Measurements from ENCODE around the gene TMEM79.

- no peak for TF ChIP-seq EZH2 (IDR thresholded peaks at IDR 0.05; ENCODE audit: low read depth, unreplicated experiment)
- no peak for TF ChIP-seq CTCF (conservative IDR thresholded peaks at IDR 0.05; ENCODE audit: low read depth in 2 of 2)
- TF ChIP-seq EZH2phosphoT487 (IDR thresholded peaks at IDR 0.05; ENCODE audit: unreplicated experiment) = no peak
- no peak for TF ChIP-seq POLR2AphosphoS5 (IDR thresholded peaks at IDR 0.05; ENCODE audit: low read depth)
- TF ChIP-seq ETS1 (IDR thresholded peaks at IDR 0.05) = no peak
- no peak for TF ChIP-seq ZNF331 (CRISPR knock-in tag; IDR thresholded peaks at IDR 0.05; ENCODE audit: low read depth)
- TF ChIP-seq, protein P1, sequence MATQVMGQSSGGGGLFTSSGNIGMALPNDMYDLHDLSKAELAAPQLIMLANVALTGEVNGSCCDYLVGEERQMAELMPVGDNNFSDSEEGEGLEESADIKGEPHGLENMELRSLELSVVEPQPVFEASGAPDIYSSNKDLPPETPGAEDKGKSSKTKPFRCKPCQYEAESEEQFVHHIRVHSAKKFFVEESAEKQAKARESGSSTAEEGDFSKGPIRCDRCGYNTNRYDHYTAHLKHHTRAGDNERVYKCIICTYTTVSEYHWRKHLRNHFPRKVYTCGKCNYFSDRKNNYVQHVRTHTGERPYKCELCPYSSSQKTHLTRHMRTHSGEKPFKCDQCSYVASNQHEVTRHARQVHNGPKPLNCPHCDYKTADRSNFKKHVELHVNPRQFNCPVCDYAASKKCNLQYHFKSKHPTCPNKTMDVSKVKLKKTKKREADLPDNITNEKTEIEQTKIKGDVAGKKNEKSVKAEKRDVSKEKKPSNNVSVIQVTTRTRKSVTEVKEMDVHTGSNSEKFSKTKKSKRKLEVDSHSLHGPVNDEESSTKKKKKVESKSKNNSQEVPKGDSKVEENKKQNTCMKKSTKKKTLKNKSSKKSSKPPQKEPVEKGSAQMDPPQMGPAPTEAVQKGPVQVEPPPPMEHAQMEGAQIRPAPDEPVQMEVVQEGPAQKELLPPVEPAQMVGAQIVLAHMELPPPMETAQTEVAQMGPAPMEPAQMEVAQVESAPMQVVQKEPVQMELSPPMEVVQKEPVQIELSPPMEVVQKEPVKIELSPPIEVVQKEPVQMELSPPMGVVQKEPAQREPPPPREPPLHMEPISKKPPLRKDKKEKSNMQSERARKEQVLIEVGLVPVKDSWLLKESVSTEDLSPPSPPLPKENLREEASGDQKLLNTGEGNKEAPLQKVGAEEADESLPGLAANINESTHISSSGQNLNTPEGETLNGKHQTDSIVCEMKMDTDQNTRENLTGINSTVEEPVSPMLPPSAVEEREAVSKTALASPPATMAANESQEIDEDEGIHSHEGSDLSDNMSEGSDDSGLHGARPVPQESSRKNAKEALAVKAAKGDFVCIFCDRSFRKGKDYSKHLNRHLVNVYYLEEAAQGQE (IDR thresholded peaks at IDR 0.05; ENCODE audit: unreplicated experiment) = no peak
- TF ChIP-seq CREB1 (CRISPR knock-in tag; IDR thresholded peaks at IDR 0.05; ENCODE audit: low read depth) = no peak
- no peak for TF ChIP-seq JUNB (IDR thresholded peaks at IDR 0.05; ENCODE audit: unreplicated experiment)
- no peak for TF ChIP-seq NANOG (IDR thresholded peaks at IDR 0.05; ENCODE audit: borderline replicate concordance)
- TF ChIP-seq ZNF114 (CRISPR knock-in tag; IDR thresholded peaks at IDR 0.05) = no peak
- TF ChIP-seq STAT1 (IDR thresholded peaks at IDR 0.05; ENCODE audit: unreplicated experiment) = no peak
- no peak for TF ChIP-seq ZNF462 (CRISPR knock-in tag; IDR thresholded peaks at IDR 0.05)
Measured at GRCh38 chr1:156246241-156246780, 37.8 kb upstream of the TMEM79 start.

All from GM23338 (cell line).